Neural crest cell (in vitro differentiated cells): Measurements from ENCODE around the gene TMEM108. TPM values are rescaled to one million over a fixed set of nuclear protein-coding genes. Genes with fewer than 3 reads are reported as not detected.
A peak's percentile ranks its signal among the peaks of the same experiment; 100 is the strongest.

Experiments
- DNase-seq: peaks from one replicate; pipeline ENCODE4 v3.0.0; 2021; ENCODE audit warnings: low read depth, mixed read lengths, low spot score
- H3K27ac Mint-ChIP-seq: one replicate; pipeline ENCODE4 v1.8.0; 2021; ENCODE audit warnings: mild to moderate bottlenecking, mixed read lengths; ENCODE audit not compliant: unreplicated experiment
- H3K27me3 Mint-ChIP-seq: 2 replicates; pipeline ENCODE4 v1.8.0; 2021; ENCODE audit warnings: low read depth, mild to moderate bottlenecking, mixed read lengths
- H3K36me3 Mint-ChIP-seq: 2 replicates; pipeline ENCODE4 v1.8.0; 2021; ENCODE audit warnings: low read depth, mild to moderate bottlenecking, mixed read lengths
- H3K4me1 Mint-ChIP-seq: 2 replicates; pipeline ENCODE4 v1.8.0; 2021; ENCODE audit warnings: mixed read lengths
- H3K4me3 Mint-ChIP-seq: one replicate; pipeline ENCODE4 v1.8.0; 2021; ENCODE audit warnings: mild to moderate bottlenecking, mixed read lengths
- H3K9me3 Mint-ChIP-seq: 2 replicates; pipeline ENCODE4 v1.8.0; 2021; ENCODE audit warnings: mixed read lengths
- total RNA-seq: library from RNA; stranded (reverse); gene quantifications from 2 replicates; pipeline ENCODE4 v1.2.1, GENCODE V29; 2021
- TF ChIP-seq, protein P1 (sequence below): fragments of 200-600 bp; sonication (generic); conservative IDR thresholded peaks from 2 replicates; pipeline ENCODE4 v1.5.0; 2021; ENCODE audit warnings: antibody characterized with exemption, mild to moderate bottlenecking

TMEM108 gene
- total RNA-seq, 1 donor from 2014 or later: 5.8 TPM

DNA sequence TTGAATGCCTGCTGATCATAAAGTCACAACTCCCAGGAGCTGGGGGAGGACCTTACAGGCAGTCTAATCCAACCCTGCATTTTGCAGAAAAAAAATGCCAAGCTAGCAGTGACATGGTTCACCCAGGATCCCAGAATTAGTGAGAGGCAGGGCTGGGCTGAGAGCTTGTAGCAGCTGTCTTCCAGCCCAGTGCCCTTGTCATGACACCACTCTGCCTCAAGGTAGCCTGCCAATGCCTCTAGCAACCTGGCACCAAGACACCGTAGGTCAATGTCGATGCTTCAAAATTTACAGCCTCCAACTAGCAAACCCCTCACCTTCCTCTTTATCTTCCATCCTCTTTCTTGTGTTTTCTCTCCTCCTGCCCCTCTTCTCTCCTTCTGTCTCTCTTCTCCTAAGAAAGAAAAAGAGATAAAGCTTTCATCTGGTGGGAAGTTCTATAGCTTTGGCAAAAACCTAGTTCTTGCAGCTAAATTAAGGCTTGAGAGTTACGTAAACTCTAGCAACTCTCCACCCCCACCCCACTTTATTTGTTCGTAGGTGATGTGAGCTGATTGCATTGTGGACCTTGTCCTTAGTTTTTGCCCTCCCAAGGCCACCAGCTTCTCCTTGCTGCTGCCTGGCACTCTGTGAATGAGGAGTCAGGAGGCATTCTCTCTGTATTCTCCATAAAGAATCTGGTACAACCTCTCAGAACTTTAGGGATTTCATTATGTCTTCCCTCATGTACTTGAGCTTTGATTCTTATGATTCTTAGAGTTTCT lies 343.3 kb downstream of the TMEM108 start:
- H3K9me3 Mint-ChIP-seq: no peaks in the 10 kb centered on the region
- TF ChIP-seq, protein P1, sequence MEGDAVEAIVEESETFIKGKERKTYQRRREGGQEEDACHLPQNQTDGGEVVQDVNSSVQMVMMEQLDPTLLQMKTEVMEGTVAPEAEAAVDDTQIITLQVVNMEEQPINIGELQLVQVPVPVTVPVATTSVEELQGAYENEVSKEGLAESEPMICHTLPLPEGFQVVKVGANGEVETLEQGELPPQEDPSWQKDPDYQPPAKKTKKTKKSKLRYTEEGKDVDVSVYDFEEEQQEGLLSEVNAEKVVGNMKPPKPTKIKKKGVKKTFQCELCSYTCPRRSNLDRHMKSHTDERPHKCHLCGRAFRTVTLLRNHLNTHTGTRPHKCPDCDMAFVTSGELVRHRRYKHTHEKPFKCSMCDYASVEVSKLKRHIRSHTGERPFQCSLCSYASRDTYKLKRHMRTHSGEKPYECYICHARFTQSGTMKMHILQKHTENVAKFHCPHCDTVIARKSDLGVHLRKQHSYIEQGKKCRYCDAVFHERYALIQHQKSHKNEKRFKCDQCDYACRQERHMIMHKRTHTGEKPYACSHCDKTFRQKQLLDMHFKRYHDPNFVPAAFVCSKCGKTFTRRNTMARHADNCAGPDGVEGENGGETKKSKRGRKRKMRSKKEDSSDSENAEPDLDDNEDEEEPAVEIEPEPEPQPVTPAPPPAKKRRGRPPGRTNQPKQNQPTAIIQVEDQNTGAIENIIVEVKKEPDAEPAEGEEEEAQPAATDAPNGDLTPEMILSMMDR: no peak
- H3K4me3 Mint-ChIP-seq: no peak overlapping the region
- DNase-seq: no peak
- no peaks in the 10 kb centered on the region for H3K36me3 Mint-ChIP-seq
- H3K27ac Mint-ChIP-seq: peak overlapping the region; percentile 9
- H3K4me1 Mint-ChIP-seq: peaks cover 12% of the 10 kb centered on the region
- H3K27me3 Mint-ChIP-seq: no peaks in the 10 kb centered on the region

DNA sequence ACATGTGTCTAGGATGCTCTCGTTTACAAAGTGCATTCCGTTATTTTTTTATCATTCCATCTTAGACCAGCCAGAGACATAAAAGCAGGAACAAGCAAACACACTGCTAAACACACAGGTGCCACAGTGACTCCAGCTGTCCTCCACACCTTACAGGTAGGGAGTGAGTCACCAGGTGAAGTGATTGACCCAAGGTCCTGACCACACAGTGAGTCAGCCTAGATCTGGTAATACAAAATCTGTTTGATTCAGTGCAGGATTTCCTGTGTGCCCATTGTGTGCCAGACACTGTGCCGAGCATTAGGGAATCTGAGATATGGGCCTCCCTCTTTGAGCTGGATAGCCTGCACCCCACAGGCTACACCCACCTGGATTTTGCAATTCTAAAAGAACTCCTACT lies 345.0 kb downstream of the TMEM108 start:
- Mint-ChIP-seq H3K4me1 (peaks cover 7% of the 10 kb centered on the region), H3K4me3 (no peak overlapping the region), H3K27ac (no peak overlapping the region), H3K36me3 (no peaks in the 10 kb centered on the region), H3K9me3 (no peaks in the 10 kb centered on the region), H3K27me3 (no peaks in the 10 kb centered on the region)
- DNase-seq: no peak
- TF ChIP-seq, protein P1: no peak

DNA sequence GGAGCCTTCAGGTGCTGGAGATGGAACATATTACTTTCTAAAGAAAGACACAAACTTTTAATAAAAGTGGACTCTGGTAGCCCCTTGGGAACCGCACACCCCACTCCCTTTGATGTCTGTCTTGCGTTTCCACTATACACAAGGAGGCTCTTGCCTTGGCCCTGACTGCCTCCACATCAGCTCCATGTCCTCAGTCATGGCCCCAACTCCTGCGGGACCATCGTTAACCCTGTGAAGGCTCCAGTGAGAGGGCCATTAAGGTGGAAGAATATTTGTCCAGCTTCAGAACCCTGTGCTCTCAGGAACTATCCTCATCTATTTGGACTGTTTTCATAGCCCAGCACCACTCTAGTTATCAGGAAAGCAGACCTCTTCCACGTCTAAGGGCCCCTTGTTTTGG lies 345.6 kb downstream of the TMEM108 start:
- Mint-ChIP-seq H3K36me3 (no peaks in the 10 kb centered on the region), H3K9me3 (no peaks in the 10 kb centered on the region), H3K4me1 (peaks cover 7% of the 10 kb centered on the region), H3K4me3 (no peak overlapping the region), H3K27ac (no peak overlapping the region), H3K27me3 (no peaks in the 10 kb centered on the region)
- DNase-seq: no peak
- TF ChIP-seq, protein P1: no peak

DNA sequence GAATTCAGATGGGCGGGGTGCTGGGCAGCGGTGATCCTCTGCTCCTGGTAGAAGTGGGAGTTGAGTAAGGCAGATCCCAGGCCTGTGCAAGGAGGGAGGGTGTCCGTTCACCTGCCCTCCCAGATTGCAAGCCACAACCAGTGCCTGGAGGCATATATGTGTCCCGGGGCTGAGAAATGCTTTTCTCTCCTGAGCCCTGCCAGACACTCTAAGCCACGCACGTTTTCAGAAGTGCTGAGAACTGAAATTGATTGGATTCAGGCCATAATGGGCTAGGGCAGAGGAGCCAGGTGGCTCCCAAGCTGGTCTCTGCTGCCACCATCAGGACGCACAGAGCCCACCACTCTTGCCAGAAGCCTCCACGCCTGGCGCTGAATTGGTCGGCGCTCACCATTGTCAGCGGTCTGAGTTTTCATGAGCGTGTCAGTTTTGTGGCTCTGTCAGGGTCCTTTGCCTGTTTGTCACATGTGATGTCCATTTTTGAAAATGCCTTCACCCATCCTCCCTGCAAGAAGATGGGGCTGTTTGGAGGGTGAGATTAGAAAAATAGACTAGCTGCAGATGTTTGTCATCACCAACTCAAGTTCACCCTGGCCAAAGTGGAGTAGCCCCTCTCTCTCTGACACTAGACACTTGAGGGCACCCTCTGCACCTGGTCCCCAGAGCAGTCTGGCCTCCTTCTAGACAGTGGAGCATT lies 346.3 kb downstream of the TMEM108 start:
- Mint-ChIP-seq H3K36me3 (no peaks in the 10 kb centered on the region), H3K27ac (peak overlapping the region; percentile 59), H3K4me3 (no peak overlapping the region), H3K4me1 (peaks cover 7% of the 10 kb centered on the region), H3K27me3 (no peaks in the 10 kb centered on the region), H3K9me3 (no peaks in the 10 kb centered on the region)
- TF ChIP-seq, protein P1: peak; percentile 91
- DNase-seq: peak; percentile 63

DNA sequence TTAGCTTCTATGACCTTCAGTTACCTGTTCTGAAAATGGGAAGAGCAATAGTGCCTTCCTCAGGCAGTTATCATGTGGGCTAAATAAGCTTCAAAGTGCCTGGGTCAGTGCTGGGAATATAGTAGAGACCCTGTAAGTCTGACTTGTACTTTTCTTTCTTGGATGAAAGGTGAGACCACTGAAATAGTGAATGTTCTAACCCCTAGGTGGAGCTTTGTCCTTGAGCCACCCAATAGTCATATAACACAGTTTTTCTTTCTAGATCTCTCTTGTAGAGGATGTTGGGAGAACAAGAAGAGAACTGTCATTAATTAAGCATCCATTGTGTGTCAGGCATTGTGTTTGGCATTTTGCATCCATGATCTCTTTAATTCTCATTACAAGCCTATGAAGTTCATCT lies 348.7 kb downstream of the TMEM108 start:
- H3K9me3 Mint-ChIP-seq: no peaks in the 10 kb centered on the region
- no peaks in the 10 kb centered on the region for H3K36me3 Mint-ChIP-seq
- no peak overlapping the region for H3K27ac Mint-ChIP-seq
- TF ChIP-seq, protein P1: no peak
- H3K4me1 Mint-ChIP-seq: peaks cover 7% of the 10 kb centered on the region
- H3K27me3 Mint-ChIP-seq: no peaks in the 10 kb centered on the region
- no peak overlapping the region for H3K4me3 Mint-ChIP-seq
- no peak for DNase-seq
